ENCODE results near the gene SEMA6A.

The SEMA6A gene

DNA sequence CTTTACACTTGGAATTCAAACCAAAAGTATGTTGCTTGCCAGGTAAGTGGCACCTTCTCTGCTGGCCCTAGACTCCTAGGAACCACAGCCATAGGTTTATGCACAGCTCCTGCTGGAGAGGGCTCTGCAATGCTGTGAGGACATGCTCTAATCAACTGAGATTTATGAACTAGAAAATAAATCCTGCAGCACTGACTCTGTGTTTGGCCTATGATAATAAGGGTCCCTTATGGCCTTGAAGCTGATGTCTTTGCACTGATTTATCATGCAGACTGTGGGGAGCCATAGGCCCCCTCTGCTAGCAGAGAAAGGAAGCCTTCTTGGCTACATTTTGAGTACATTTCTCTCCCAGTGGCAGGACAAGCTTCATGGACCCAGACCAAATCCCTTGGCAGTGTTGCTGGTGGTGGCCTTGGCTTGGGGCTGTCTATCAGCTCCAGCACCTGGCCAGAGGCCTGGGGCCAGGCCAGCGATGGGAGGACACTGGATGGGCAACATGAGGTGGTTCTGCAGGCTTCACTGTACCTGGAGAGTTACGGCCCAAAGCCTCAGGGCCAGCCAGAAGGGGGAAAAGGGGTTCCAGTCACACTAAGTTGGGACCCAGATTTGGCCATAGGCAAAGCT is 178.0 kb downstream of the SEMA6A start:
- TF ChIP-seq, protein P1, sequence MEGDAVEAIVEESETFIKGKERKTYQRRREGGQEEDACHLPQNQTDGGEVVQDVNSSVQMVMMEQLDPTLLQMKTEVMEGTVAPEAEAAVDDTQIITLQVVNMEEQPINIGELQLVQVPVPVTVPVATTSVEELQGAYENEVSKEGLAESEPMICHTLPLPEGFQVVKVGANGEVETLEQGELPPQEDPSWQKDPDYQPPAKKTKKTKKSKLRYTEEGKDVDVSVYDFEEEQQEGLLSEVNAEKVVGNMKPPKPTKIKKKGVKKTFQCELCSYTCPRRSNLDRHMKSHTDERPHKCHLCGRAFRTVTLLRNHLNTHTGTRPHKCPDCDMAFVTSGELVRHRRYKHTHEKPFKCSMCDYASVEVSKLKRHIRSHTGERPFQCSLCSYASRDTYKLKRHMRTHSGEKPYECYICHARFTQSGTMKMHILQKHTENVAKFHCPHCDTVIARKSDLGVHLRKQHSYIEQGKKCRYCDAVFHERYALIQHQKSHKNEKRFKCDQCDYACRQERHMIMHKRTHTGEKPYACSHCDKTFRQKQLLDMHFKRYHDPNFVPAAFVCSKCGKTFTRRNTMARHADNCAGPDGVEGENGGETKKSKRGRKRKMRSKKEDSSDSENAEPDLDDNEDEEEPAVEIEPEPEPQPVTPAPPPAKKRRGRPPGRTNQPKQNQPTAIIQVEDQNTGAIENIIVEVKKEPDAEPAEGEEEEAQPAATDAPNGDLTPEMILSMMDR (conservative IDR thresholded peaks at IDR 0.05) = no peak
- H3K27ac ChIP-seq = peak overlapping the region; percentile 59

DNA sequence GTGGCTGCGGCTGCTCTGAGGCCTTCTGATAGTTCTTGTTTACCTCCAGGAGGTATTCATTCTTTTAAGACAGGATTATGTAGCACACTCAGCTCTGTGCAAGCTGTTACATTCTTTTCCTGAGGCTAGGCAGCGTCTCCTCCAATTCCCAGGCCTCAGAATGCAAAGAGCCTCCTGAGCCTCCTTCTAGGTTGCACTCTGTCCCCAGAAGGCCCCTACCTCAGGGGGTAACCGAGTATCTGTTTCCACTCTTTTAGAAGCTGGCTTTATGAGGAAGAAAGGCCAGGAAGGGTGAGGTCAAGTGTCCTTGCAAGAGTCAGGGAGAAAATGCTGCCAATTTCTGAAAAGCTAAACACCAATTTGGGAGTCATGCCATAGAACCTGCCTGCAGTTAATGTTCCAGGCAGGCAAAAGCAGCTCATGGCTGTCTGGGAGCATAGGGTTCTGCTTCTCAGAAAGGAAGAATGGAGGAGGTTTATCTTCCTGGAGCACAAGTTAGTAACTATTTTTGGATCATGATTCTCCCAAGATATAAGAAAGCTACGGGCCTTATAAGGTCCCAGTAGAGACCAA is 178.9 kb downstream of the SEMA6A start:
- TF ChIP-seq, protein P1 (conservative IDR thresholded peaks at IDR 0.05) = no peak
- H3K27ac ChIP-seq = peak overlapping the region; percentile 59

DNA sequence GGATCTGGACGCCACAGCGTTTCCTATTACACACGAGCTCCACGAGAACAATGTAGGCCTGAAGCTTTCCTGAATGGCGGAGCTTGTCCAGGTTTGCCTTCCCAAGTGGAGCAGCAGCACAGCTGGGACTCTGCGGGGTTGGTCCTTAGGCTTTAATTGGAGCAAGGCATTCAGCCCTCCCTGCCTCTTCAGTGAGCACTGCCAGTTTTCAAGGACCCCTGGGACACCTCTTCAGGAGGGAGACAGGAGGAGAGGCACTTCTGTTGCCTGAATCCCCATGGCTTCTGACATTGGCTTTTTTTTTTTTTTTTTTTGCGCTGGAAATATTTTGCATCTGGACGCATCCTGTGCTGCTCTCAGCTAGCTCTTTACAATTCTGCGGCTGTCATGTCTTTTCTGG is 179.4 kb downstream of the SEMA6A start:
- TF ChIP-seq, protein P1 (conservative IDR thresholded peaks at IDR 0.05) = no peak
- peak overlapping the region; percentile 59 for H3K27ac ChIP-seq

GRCh38 chr5:116394186-116394867 is 180.3 kb downstream of the SEMA6A start:
- TF ChIP-seq, protein P1 (conservative IDR thresholded peaks at IDR 0.05) = no peak
- no peak overlapping the region; the same call in 1 of the 2 replicates for H3K27ac ChIP-seq

Data from VCaP (cell line).